HCT116 (cell line): ENCODE measurements around the gene CYB5RL. TPM values are rescaled to one million over a fixed set of nuclear protein-coding genes. Genes with fewer than 3 reads are reported as not detected.
"Not testable (repeated sequence)": the region's sequence is repeated elsewhere in the genome, so short reads cannot be mapped to it uniquely, and the experiment has no call there.

Source experiments
- ATAC-seq: fragments of 200-7000 bp; cut with Tn5 transposase; 2 replicates; pipeline ENCODE4 v1.9.1; 2020; ENCODE audit warnings: mild to moderate bottlenecking, moderate library complexity
- BruUV-seq: library from RNA; stranded (reverse); fragments of 400-500 nt; replicated peaks from 2 replicates; lab custom pipeline; 2021; lab: Mats Ljungman, UMichigan
- CTCF ChIA-PET: fragments of 300-600 bp; sonication (Branson Sonifier 250); formaldehyde crosslinking; loops from one replicate; lab custom pipeline; 2021; ENCODE audit warnings: antibody characterized with exemption; lab: Charles Lee
- POLR2A ChIA-PET: fragments of 300-600, 350-600 bp; sonication (Branson Sonifier 250); formaldehyde crosslinking; loops from one replicate; lab custom pipeline; 2021; ENCODE audit warnings: antibody characterized with exemption; lab: Charles Lee
- RAD21 ChIA-PET, 2 experiments: fragments of 300-600 bp; sonication (Branson Sonifier 250); formaldehyde crosslinking; loops; one replicate each; lab custom pipeline; 2023; ENCODE audit warnings: low total read pairs in 2 of 2; ENCODE audit not compliant: uncharacterized antibody in 2 of 2, unreplicated experiment in 2 of 2, low non-redundant PET in 1 of 2; lab: Charles Lee
- DNase-seq: peaks from one replicate; pipeline ENCODE4 v3.0.0-alpha.2; 2010; ENCODE audit warnings: low read depth, low spot score
- H2AFZ ChIP-seq: fragments of 200-600 bp; shearing (Covaris generic), sonication (generic); 2 replicates; pipeline ENCODE4 v1.6.1; 2017; ENCODE audit warnings: low read depth, mixed run types, mixed read lengths, antibody characterized with exemption, low read length; ENCODE audit not compliant: poor library complexity, severe bottlenecking
- H3K27ac ChIP-seq: 2 replicates; pipeline ENCODE4 v1.5.1; 2012; ENCODE audit warnings: low read depth, low read length
- H3K27me3 ChIP-seq: fragments of 200-600 bp; sonication (generic); 2 replicates; pipeline ENCODE4 v1.6.1; 2016; ENCODE audit warnings: mixed run types, low read length, mixed read lengths; ENCODE audit not compliant: insufficient read depth
- H3K36me3 ChIP-seq, 2 experiments: fragments of 200-500 bp in 1 of 2; fragments of 200-600 bp in 1 of 2; sonication (Bioruptor generic) in 1 of 2; sonication (generic) in 1 of 2; 2 replicates each; pipeline versions ENCODE4 v1.5.1 to v1.6.1; 2014 to 2016; ENCODE audit warnings: low read length in 2 of 2, inconsistent platforms in 1 of 2, mixed read lengths in 1 of 2, mixed run types in 1 of 2; ENCODE audit not compliant: insufficient read depth in 2 of 2, control insufficient read depth in 1 of 2
- H3K4me1 ChIP-seq, 2 experiments: fragments of 200-600 bp in 1 of 2; sonication (generic) in 1 of 2; 2 replicates each; pipeline versions ENCODE4 v1.5.1 to v1.6.1; 2012 to 2017; ENCODE audit warnings: low read length in 2 of 2, inconsistent platforms in 1 of 2, mild to moderate bottlenecking in 1 of 2, mixed read lengths in 1 of 2, mixed run types in 1 of 2, moderate library complexity in 1 of 2; ENCODE audit not compliant: insufficient read depth in 2 of 2, control insufficient read depth in 1 of 2
- H3K4me2 ChIP-seq: fragments of 200-600 bp; sonication (generic); 2 replicates; pipeline ENCODE4 v1.6.1; 2017; ENCODE audit warnings: mixed run types, low read length, mixed read lengths
- H3K4me3 ChIP-seq, 2 experiments: fragments of 200-600 bp in 1 of 2; sonication (generic) in 1 of 2; replicated peaks in 1 of 2; 2 replicates each; pipeline ENCODE4 v1.5.1; 2011 to 2016; ENCODE audit warnings: low read length in 2 of 2, control low read depth in 1 of 2, low read depth in 1 of 2, mild to moderate bottlenecking in 1 of 2, mixed read lengths in 1 of 2, mixed run types in 1 of 2
- H3K79me2 ChIP-seq: fragments of 200-600 bp; sonication (generic); 2 replicates; pipeline ENCODE4 v1.6.1; 2017; ENCODE audit warnings: mild to moderate bottlenecking, mixed run types, low read length, moderate library complexity, mixed read lengths; ENCODE audit not compliant: insufficient read depth
- H3K9ac ChIP-seq: fragments of 200-600 bp; sonication (generic); 2 replicates; pipeline ENCODE4 v1.6.1; 2016; ENCODE audit warnings: low read length, mixed read lengths
- H3K9me2 ChIP-seq: fragments of 200-600 bp; sonication (generic), shearing (Covaris generic); 2 replicates; pipeline ENCODE4 v1.6.1; 2017; ENCODE audit warnings: mixed run types, mild to moderate bottlenecking, moderate library complexity; ENCODE audit not compliant: insufficient read depth
- H3K9me3 ChIP-seq, 2 experiments: fragments of 200-500 bp in 1 of 2; fragments of 200-600 bp in 1 of 2; sonication (Bioruptor generic) in 1 of 2; sonication (generic) in 1 of 2; 2 replicates each; pipeline ENCODE4 v1.6.1; 2014 to 2017; ENCODE audit warnings: low read length in 2 of 2, mixed read lengths in 2 of 2, inconsistent platforms in 1 of 2, low read depth in 1 of 2, mild to moderate bottlenecking in 1 of 2, mixed run types in 1 of 2, moderate library complexity in 1 of 2; ENCODE audit not compliant: control insufficient read depth in 1 of 2, insufficient read depth in 1 of 2
- H4K20me1 ChIP-seq: fragments of 200-600 bp; sonication (generic), shearing (Covaris generic); 2 replicates; pipeline ENCODE4 v1.6.1; 2017; ENCODE audit warnings: mixed run types, mild to moderate bottlenecking, moderate library complexity; ENCODE audit not compliant: insufficient read depth
- ATF3 ChIP-seq: IDR thresholded peaks from 2 replicates; pipeline ENCODE4 v1.6.1; 2012
- CBX3 ChIP-seq: IDR thresholded peaks from 2 replicates; pipeline ENCODE4 v1.6.1; 2012; ENCODE audit warnings: low read depth
- EGR1 ChIP-seq: IDR thresholded peaks from 2 replicates; pipeline ENCODE4 v1.6.1; 2012; ENCODE audit warnings: low read depth
- EZH2 ChIP-seq: fragments of 200-600 bp; sonication (generic); IDR thresholded peaks from 2 replicates; pipeline ENCODE4 v1.6.1; 2017; ENCODE audit warnings: antibody characterized with exemption, mixed run types
- FOSL1 ChIP-seq: IDR thresholded peaks from 2 replicates; pipeline ENCODE4 v1.6.1; 2012; ENCODE audit warnings: low read depth
- POLR2AphosphoS5 ChIP-seq: IDR thresholded peaks from 2 replicates; pipeline ENCODE4 v1.6.1; 2011; ENCODE audit warnings: mild to moderate bottlenecking, low read depth, low read length, moderate library complexity
- intact Hi-C: fragments of 100-400 bp; cut with micrococcal nuclease; formaldehyde crosslinking; loops from 2 replicates; pipeline ENCODE4 v1.10.0; 2022
- total RNA-seq: library from RNA; stranded (reverse); gene quantifications from one replicate; pipeline ENCODE4 v1.2.1, GENCODE V29; 2021; ENCODE audit not compliant: unreplicated experiment

Gene CYB5RL
- total RNA-seq, 1 experiment from 2014 or later: 11.7 TPM

GRCh38 chr1:54168206-54168965 lies 31.4 kb downstream of the CYB5RL start:
- Histone ChIP-seq H3K4me2 (no peak overlapping the region), H3K4me1 (peaks cover under 1 to 14% of the 10 kb centered on the region in 2 experiments; a peak in 3 of 4 replicates), H3K27ac (no peak overlapping the region), H3K27me3 (no peaks in the 10 kb centered on the region), H3K79me2 (no peaks in the 10 kb centered on the region), H3K9me2 (no peaks in the 10 kb centered on the region), H3K9ac (no peak overlapping the region), H3K4me3 (no peak overlapping the region), H2AFZ (no peak overlapping the region), H4K20me1 (no peaks in the 10 kb centered on the region), H3K9me3 (no peaks in the 10 kb centered on the region), H3K36me3 (no peaks in the 10 kb centered on the region)
- no peak for TF ChIP-seq ATF3
- TF ChIP-seq POLR2AphosphoS5: no peak
- no peak for TF ChIP-seq CBX3
- TF ChIP-seq EGR1: no peak
- BruUV-seq: no TSS peak
- CTCF ChIA-PET: interaction anchor here (1.1 kb wide), 1 partner anchor 13 kb away, joined by 3 read pairs; no protein-coding TSS in a partner anchor
- RAD21 ChIA-PET: no interaction called here
- ATAC-seq (no peak), DNase-seq (no peak)
- POLR2A ChIA-PET: no interaction called here
- intact Hi-C loops: no loop called here

GRCh38 chr1:54167422-54168139 lies 32.2 kb downstream of the CYB5RL start:
- no TSS peak for BruUV-seq
- no peaks in the 10 kb centered on the region for H3K79me2 ChIP-seq
- no peak for TF ChIP-seq EGR1
- peak; percentile 50 for TF ChIP-seq FOSL1
- no peak for TF ChIP-seq POLR2AphosphoS5
- no peak for TF ChIP-seq EZH2
- TF ChIP-seq, all 23 proteins: peak for 1
- Histone ChIP-seq H3K9me3 (no peaks in the 10 kb centered on the region), H3K4me3 (no peak overlapping the region), H2AFZ (no peak overlapping the region), H3K9me2 (no peaks in the 10 kb centered on the region), H3K27me3 (no peaks in the 10 kb centered on the region), H3K9ac (no peak overlapping the region), H3K4me2 (peak overlapping the region; percentile 2; the same call in 1 of the 2 replicates), H3K27ac (no peak overlapping the region), H3K4me1 (peaks cover 7 to 22% of the 10 kb centered on the region in 2 experiments), H4K20me1 (no peaks in the 10 kb centered on the region), H3K36me3 (no peaks in the 10 kb centered on the region)
- ATAC-seq (no peak; the same call in 1 of the 2 replicates), DNase-seq (no peak)
- CTCF ChIA-PET: no interaction called here
- POLR2A ChIA-PET: no interaction called here
- RAD21 ChIA-PET: no interaction called here
- intact Hi-C loops: no loop called here

- H3K27ac ChIP-seq, RAD21 ChIA-PET, H3K9me3 ChIP-seq, H4K20me1 ChIP-seq, intact Hi-C loops, DNase-seq, H3K79me2 ChIP-seq, H3K36me3 ChIP-seq, H3K27me3 ChIP-seq, H3K4me3 ChIP-seq, H3K9ac ChIP-seq, H2AFZ ChIP-seq, CTCF ChIA-PET, H3K9me2 ChIP-seq, BruUV-seq, H3K4me2 ChIP-seq, POLR2A ChIA-PET, ATAC-seq: not testable (repeated sequence)
- peaks cover 7 to 23% of the 10 kb centered on the region in 2 experiments for H3K4me1 ChIP-seq
These were observed 33.5 kb downstream of the CYB5RL start for GRCh38 chr1:54166357-54166756.
